Thymus (tissue), 11 donors: ENCODE measurements around the gene SCARF1. TPM values are rescaled to one million over a fixed set of nuclear protein-coding genes. Genes with fewer than 3 reads are reported as not detected.
"Not testable (repeated sequence)": the region's sequence is repeated elsewhere in the genome, so short reads cannot be mapped to it uniquely, and the experiment has no call there.

Experiments
- DNase-seq, 9 donors: peaks; one replicate each; pipeline ENCODE4 v3.0.0-alpha.2; 2013; ENCODE audit warnings: low spot score in 9 of 9, low read depth in 6 of 9, missing footprints in 1 of 9
- H3K27ac ChIP-seq, 2 donors: one replicate each; pipeline ENCODE4 v1.5.1; 2013; ENCODE audit warnings: control low read depth in 1 of 2, low read depth in 1 of 2, low read length in 1 of 2, mild to moderate bottlenecking in 1 of 2, moderate library complexity in 1 of 2
- H3K27me3 ChIP-seq, 2 donors: one replicate each; pipeline ENCODE4 v1.5.1; 2013; ENCODE audit warnings: low read length in 1 of 2; ENCODE audit not compliant: control insufficient read depth in 2 of 2, insufficient read depth in 1 of 2
- H3K36me3 ChIP-seq, 2 donors: one replicate each; pipeline ENCODE4 v1.5.1; 2013; ENCODE audit warnings: low read length in 1 of 2, mild to moderate bottlenecking in 1 of 2, moderate library complexity in 1 of 2; ENCODE audit not compliant: control insufficient read depth in 2 of 2, insufficient read depth in 2 of 2
- H3K4me1 ChIP-seq, 2 donors: one replicate each; pipeline ENCODE4 v1.5.1; 2013; ENCODE audit warnings: low read length in 2 of 2; ENCODE audit not compliant: control insufficient read depth in 2 of 2, insufficient read depth in 2 of 2
- H3K4me3 ChIP-seq, 2 donors: one replicate each; pipeline ENCODE4 v1.5.1; 2013; ENCODE audit warnings: low read length in 2 of 2, control low read depth in 1 of 2, mild to moderate bottlenecking in 1 of 2
- H3K9me3 ChIP-seq, 2 donors: one replicate each; pipeline ENCODE4 v1.5.1; 2013; ENCODE audit warnings: low read length in 1 of 2, mild to moderate bottlenecking in 1 of 2; ENCODE audit not compliant: control insufficient read depth in 2 of 2, insufficient read depth in 1 of 2
- WGBS: extraction: QIAGEN DNeasy Blood & Tissue Kit; methylation state at CpG from one replicate; pipeline ENCODE4 v1.1.7; 2013; 5-methylcytosine and 5-hydroxymethylcytosine counted together
- polyA plus RNA-seq: library from polyadenylated mRNA; stranded (reverse); fragments of 200-250 nt; gene quantifications from one replicate; pipeline ENCODE4 v1.2.3, GENCODE V29; 2013
- total RNA-seq: library from RNA; stranded (reverse); fragments of 120-200 nt; gene quantifications from one replicate; pipeline ENCODE4 v1.2.4, GENCODE V29; 2013
- donor health status: healthy.

The SCARF1 gene
- total and polyA plus RNA-seq, 2 donors: 4.2 to 5.8 TPM

DNA sequence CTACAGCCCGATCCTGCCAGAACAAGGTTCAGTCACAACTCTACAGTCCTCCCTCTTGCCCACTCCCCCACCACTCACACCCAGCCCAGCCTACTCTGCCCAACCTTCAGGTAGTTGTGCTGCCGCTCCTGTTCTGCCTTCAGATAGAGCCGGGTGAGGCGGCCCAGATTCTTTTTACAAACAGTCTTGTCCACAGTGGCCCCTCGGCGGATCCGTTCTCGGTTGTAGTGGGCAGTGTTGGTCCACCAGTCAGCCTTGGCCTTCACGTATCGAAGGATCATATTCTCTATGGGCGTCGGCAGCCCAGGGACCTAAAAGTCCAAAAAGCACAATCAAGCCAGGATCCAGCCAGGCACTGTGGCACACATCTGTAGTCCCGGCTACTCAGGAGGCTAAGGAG lies 30.9 kb upstream of the SCARF1 start:
- H3K27ac ChIP-seq: no peak overlapping the region
- DNase-seq: no peak
- no peaks in the 10 kb centered on the region for H3K9me3 ChIP-seq
- H3K4me3 ChIP-seq: no peak overlapping the region
- no peaks in the 10 kb centered on the region for H3K4me1 ChIP-seq
- no peaks in the 10 kb centered on the region for H3K27me3 ChIP-seq
- peaks cover 93 to 97% of the 10 kb centered on the region in 2 donors for H3K36me3 ChIP-seq
- 98% methylated on average over 13 of the region's 13 CpGs for WGBS

DNA sequence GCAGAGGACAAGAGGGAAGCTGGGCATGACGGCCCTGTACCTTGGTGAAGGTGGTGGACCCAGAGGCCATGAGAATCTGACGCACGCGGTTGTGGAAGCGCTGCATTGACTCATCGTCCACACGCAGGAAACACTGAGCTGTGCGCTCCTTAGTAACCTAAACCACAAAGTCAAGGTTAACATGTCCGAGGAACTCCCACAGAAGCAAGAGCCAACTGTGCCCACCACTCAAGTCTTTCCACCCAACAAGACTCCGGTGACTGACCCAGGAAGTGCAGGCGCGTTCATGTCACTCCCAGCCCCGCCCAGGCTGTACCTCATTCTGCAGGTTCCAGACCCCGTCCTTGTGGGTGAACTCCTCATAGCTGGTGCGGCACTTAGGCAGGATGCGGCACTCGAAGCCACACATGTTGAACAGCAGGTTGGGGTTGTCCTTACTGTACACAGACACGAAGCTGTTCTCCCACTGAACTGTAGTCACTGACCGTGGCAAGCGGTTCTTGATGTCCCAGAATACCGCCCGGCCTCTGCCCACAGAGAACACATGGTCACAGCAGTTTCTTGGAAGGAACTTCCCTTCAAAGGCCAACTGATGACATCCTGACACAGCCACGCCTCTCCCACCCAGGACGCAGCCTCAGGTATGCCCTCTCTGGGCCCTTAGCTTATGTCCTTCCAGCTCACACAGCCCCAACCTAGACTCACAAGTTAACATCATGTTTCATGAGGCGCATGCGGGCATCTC lies 27.7 kb upstream of the SCARF1 start:
- no peak overlapping the region for H3K27ac ChIP-seq

DNA sequence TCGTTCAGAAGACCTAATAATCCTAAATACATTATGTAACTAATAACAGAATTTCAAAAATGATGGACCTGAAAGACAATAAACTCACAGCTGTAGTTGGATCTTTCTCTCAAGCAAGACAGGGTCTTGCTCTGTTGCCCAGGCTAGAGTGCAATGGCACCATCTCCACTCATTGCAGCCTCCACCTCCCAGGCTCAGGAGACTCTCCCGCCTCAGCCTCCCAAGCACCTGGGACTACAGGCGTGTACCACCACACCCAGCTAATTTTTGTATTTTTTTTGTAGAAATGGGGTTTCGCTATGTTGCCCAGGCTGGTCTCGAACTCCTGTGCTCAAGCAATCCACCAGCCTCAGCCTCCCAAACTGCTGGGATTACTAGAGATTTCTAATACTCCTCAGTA lies 18.4 kb upstream of the SCARF1 start:
- peaks cover 79 to 80% of the 10 kb centered on the region in 2 donors for H3K36me3 ChIP-seq
- not testable (repeated sequence) for H3K4me1 ChIP-seq, H3K9me3 ChIP-seq, DNase-seq, H3K4me3 ChIP-seq, H3K27ac ChIP-seq, H3K27me3 ChIP-seq
- 99% methylated on average over 5 of the region's 5 CpGs for WGBS

More for the DNA sequence above, 27.7 kb upstream of the SCARF1 start:
- H3K4me1 ChIP-seq: no peaks in the 10 kb centered on the region
- H3K36me3 ChIP-seq: peaks cover 84 to 93% of the 10 kb centered on the region in 2 donors
- H3K4me3 ChIP-seq: no peak overlapping the region
- no peaks in the 10 kb centered on the region for H3K27me3 ChIP-seq
- 98% methylated on average over 26 of the region's 26 CpGs for WGBS
- H3K9me3 ChIP-seq: no peaks in the 10 kb centered on the region
- no peak for DNase-seq

DNA sequence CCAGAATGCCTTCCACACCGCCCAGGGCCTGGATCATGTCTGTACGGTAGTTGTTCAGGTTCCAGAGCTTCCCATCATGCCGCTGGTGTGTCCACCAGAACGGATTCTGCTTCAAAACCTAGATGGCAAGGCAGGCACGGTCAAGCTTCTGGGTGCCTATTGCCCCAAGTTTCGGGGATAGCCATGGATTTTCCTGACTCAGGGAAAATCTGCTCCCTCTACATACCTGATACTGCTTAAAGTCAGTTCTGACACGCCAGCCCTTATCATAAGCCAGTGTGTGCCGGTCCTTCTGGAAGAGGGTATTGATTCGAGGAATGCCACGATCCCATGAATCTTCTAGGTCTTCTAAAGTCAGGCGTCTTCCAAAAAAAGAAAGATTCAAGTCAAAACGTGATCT lies 15.5 kb upstream of the SCARF1 start:
- 98% methylated on average over 12 of the region's 12 CpGs for WGBS
- H3K4me1 ChIP-seq: no peaks in the 10 kb centered on the region
- H3K4me3 ChIP-seq: no peak overlapping the region
- no peaks in the 10 kb centered on the region for H3K27me3 ChIP-seq
- no peak for DNase-seq
- no peak overlapping the region for H3K27ac ChIP-seq
- no peaks in the 10 kb centered on the region for H3K9me3 ChIP-seq
- peaks cover 80 to 86% of the 10 kb centered on the region in 2 donors for H3K36me3 ChIP-seq

DNA sequence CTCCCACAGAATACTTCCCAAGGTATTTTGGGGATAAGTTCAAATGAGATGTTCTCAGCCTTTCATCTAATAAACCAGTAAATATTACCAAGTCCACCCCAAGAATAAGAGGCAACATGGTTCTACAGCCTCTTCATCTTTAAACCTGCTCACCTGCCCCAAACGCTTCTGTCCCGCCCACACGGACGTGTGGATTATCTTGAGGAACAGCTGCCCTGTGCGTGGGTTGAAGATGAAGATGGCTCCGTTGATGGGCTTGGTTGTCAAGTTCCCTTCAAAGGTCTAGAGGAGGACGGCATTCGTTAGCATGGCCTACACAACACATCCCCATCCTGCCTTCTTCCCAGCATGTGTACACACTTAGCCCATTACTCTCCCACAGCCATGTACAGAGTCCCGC lies 12.6 kb upstream of the SCARF1 start:
- Histone ChIP-seq H3K27ac (no peak overlapping the region), H3K36me3 (peaks cover 90 to 91% of the 10 kb centered on the region in 2 donors), H3K9me3 (no peaks in the 10 kb centered on the region), H3K4me1 (no peaks in the 10 kb centered on the region), H3K27me3 (no peaks in the 10 kb centered on the region), H3K4me3 (no peak overlapping the region)
- DNase-seq: no peak
- 99% methylated on average over 9 of the region's 9 CpGs for WGBS

DNA sequence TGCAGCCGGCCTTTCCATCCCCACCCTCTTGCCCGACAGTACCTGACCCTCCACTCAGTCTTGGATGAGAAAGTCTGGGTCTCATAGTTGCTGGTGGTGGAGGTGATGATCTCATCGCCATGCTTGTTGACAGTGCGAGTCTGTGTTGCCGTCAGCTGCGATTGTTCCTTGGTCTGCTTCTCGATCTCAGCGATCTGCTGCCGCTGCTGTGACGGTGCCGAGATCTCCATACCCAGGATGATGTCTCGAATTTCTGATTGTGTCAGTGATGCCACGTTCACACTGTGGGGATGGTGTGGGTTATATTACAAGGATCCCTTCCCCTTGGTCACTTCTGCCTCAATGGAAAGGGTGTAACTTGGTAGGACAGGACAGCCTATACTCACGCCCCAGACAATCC lies 8.2 kb upstream of the SCARF1 start:
- Histone ChIP-seq H3K27ac (no peak overlapping the region), H3K36me3 (peaks cover 80 to 84% of the 10 kb centered on the region in 2 donors), H3K9me3 (no peaks in the 10 kb centered on the region), H3K27me3 (no peaks in the 10 kb centered on the region), H3K4me3 (no peak overlapping the region), H3K4me1 (peaks cover 10% of the 10 kb centered on the region in 2 donors)
- 97% methylated on average over 14 of the region's 14 CpGs for WGBS
- no peak for DNase-seq

DNA sequence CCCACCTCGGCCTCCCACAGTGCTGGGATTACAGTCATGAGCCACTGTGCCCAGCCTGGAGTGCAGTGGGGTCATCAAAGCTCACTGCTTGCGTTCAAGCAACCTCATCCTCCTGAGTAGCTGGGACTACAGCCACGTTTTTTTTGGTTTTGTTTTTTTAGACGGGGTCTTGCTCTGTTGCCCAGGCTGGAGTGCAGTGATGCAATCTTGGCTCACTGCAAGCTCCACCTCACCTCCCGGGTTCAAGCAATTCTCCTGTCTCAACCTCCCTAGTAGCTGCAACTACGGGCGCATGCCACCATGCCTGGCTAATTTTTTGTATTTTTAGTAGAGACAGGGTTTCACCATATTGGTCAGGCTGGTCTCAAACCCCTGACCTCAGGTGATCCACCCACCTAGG lies 7.3 kb upstream of the SCARF1 start:
- H3K36me3 ChIP-seq: peaks cover 71 to 75% of the 10 kb centered on the region in 2 donors
- DNase-seq, H3K27ac ChIP-seq, H3K27me3 ChIP-seq, H3K9me3 ChIP-seq, H3K4me3 ChIP-seq: not testable (repeated sequence)
- 97% methylated on average over 7 of the region's 7 CpGs for WGBS
- peaks cover 15 to 19% of the 10 kb centered on the region in 2 donors for H3K4me1 ChIP-seq

DNA sequence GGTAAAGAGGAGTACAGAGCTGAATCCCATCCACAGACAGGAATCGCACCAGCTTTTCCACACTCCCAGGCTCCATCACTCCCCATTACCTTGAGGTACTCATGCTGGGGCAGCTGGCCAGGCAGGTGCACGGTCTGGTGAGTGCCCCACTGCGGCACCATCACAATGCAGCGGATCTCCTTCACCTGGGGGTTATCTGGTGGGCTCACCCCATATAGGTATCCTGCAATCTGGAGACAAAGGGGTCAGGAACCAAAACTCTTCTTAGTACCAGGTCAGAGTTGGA lies 6.0 kb upstream of the SCARF1 start:
- Histone ChIP-seq H3K27me3 (peaks cover 0 to 11% of the 10 kb centered on the region in 2 donors), H3K4me1 (peaks cover 15 to 21% of the 10 kb centered on the region in 2 donors), H3K9me3 (peaks cover 0 to 1% of the 10 kb centered on the region in 2 donors), H3K4me3 (no peak overlapping the region), H3K27ac (no peak overlapping the region), H3K36me3 (peaks cover 63% of the 10 kb centered on the region in 2 donors)
- DNase-seq: no peak
- WGBS: 97% methylated on average over 4 of the region's 4 CpGs

DNA sequence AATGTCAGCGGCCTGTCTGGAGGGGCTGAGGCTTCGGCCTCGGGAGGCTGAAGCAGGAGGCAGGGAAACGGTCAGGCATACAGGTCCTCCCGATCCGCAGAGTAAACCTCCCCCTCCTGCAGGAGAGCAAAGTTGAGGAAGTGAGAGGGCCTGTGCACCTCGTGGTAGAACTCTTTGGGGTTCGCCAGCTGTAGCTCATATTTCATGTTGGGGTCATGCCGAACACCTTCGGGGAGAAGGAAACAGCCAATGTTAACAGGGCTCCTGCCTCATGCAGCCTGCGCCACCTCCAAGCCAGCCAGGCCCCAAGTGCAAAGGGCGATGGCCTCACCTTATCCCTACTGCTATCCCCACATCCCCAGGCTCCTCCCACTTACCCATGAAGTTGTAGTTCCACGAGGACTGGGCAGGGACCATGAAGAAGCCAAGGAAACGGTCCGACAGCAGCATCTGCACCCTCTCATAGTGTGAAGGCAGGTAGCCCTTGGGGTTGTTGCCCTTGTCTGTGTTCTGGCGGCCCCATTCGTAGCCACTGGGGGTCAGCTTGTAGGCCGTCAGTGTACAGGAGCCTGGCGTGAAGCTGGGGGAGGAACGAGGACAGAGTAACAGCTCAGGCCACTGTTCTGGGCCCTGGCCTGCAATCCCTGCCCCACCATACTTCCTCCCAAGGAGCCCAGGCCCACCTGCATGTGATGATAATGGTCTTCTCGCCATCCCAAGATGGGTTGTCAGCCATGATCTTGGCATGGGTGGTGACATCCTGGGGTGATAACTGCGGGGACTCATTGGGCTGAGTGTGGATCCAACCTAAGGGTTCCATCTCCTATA lies 5.4 kb upstream of the SCARF1 start:
- H3K4me3 ChIP-seq: no peak overlapping the region
- no peak for DNase-seq
- peaks cover 0 to 1% of the 10 kb centered on the region in 2 donors for H3K9me3 ChIP-seq
- H3K36me3 ChIP-seq: peaks cover 57% of the 10 kb centered on the region in 2 donors
- H3K27ac ChIP-seq: no peak overlapping the region
- H3K4me1 ChIP-seq: peaks cover 15 to 25% of the 10 kb centered on the region in 2 donors
- H3K27me3 ChIP-seq: peaks cover 0 to 14% of the 10 kb centered on the region in 2 donors
- WGBS: 92% methylated on average over 22 of the region's 22 CpGs
